GM18508 (cell line): ENCODE data around the gene ASGR1.
"Not testable (repeated sequence)": the region's sequence is repeated elsewhere in the genome, so short reads cannot be mapped to it uniquely, and the experiment has no call there.

Experiments used
- ATAC-seq: cut with Tn5 transposase; IDR thresholded peaks from one replicate; pipeline ENCODE4 v1.9.1; 2021; ENCODE audit warnings: moderate number of reproducible peaks; ENCODE audit not compliant: insufficient read depth, unreplicated experiment

The ASGR1 gene

DNA sequence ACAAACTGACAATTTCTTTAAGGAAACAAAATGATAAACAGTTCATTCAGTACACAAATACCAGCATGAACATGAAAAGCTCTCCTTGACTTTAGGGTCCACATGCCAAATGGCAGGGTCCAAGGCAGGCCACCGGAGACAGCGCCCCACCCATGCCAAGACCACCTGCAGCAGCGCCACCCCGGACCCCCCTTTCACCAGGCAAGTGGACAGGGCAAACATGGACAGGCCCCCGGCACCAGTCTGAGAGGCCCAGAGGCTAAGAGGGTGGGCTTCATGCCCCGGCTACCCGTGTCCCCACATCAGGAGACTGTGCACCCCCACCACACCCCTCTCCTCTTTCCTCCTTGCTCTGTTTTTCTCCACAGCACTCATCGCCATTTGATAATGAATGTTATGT is 49.9 kb downstream of the ASGR1 start:
- ATAC-seq: no peak

DNA sequence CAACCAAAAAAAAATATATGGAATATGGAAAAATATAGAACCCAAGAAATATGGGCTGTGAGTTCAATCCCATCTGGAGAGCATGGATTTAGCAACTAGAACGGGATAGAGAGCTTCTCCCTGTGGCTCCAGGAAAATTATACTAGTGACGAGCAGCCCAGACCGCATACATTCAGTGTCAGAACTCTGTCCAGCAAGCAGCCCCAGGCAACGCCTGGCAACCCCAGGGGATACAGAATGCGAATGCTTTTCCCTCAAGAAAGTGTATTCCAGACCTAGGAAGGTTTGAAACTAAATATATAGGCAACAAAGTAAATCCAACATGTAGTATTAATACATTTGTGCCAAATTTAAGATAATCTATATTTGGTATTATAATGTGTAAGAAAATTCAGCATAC is 51.0 kb downstream of the ASGR1 start:
- ATAC-seq: no peak

GRCh38 chr17:7127501-7127900 is 51.7 kb downstream of the ASGR1 start:
- not testable (repeated sequence) for ATAC-seq

DNA sequence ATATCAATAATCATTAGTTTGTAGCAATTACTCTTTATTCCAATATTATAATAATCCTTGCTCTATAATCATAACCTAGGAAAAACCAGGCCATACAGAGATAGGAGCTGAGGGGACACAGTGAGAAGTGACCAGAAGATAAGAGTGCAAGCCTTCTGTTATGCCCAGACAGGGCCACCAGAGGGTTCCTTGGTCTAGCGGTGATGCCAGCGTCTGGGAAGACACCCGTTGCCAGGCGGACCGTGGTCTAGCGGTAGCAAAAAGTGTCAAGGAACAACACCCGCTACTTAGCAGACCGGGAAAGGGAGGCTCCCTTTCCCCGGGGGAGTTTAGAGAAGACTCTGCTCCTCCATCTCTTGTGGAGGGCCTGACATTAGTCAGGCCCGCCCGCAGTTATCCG is 52.8 kb downstream of the ASGR1 start:
- ATAC-seq: not testable (repeated sequence)

GRCh38 chr17:7124923-7125322 is 54.2 kb downstream of the ASGR1 start:
- no peak for ATAC-seq

- ATAC-seq: no peak
Observed at GRCh38 chr17:7123844-7124243, 55.3 kb downstream of the ASGR1 start.
